IMR-90 (cell line): ENCODE measurements around the gene IFNAR2. TPM values are rescaled to one million over a fixed set of nuclear protein-coding genes. Genes with fewer than 3 reads are reported as not detected.

ENCODE experiments used
- ATAC-seq: fragments of 200-7000 bp; cut with Tn5 transposase; 2 replicates; pipeline ENCODE4 v1.9.1; 2020; ENCODE audit warnings: low read depth, mild to moderate bottlenecking, moderate library complexity
- BruUV-seq: library from RNA; stranded (reverse); fragments of 400-500 nt; replicated peaks from 2 replicates; lab custom pipeline; 2021; lab: Mats Ljungman, UMichigan
- CTCF ChIA-PET: fragments of 300-600 bp; formaldehyde crosslinking; extraction: SDS; loops from one replicate; lab custom pipeline; 2021; ENCODE audit warnings: antibody characterized with exemption; lab: Yijun Ruan, JAX
- POLR2A ChIA-PET: fragments of 300-600 bp; sonication (Branson Sonifier 250); formaldehyde crosslinking; loops from one replicate; lab custom pipeline; 2022; ENCODE audit warnings: antibody characterized with exemption; ENCODE audit not compliant: unreplicated experiment; lab: Charles Lee
- DNase-seq: peaks from one replicate; pipeline ENCODE4 v3.0.0; 2013
- H2AFZ ChIP-seq: replicated peaks from 2 replicates; pipeline ENCODE3; 2013; ENCODE audit warnings: low read length, mild to moderate bottlenecking; ENCODE audit not compliant: poor library complexity
- H2AK5ac ChIP-seq: 2 replicates; pipeline ENCODE4 v1.6.1; 2013; ENCODE audit warnings: low read depth, low read length, inconsistent platforms
- H2AK9ac ChIP-seq: replicated peaks from 2 replicates; pipeline ENCODE3; 2013; ENCODE audit warnings: mild to moderate bottlenecking, low read depth, low read length, moderate library complexity; ENCODE audit not compliant: poor library complexity
- H2BK120ac ChIP-seq: 2 replicates; pipeline ENCODE4 v1.6.1; 2013; ENCODE audit warnings: low read depth, low read length, inconsistent platforms
- H2BK15ac ChIP-seq: 3 replicates; pipeline ENCODE4 v1.6.1; 2013; ENCODE audit warnings: low read depth, low read length, inconsistent platforms
- H2BK20ac ChIP-seq: 2 replicates; pipeline ENCODE4 v1.6.1; 2013; ENCODE audit warnings: low read depth, mild to moderate bottlenecking, inconsistent platforms, low read length, moderate library complexity
- H2BK5ac ChIP-seq: 2 replicates; pipeline ENCODE4 v1.6.1; 2013; ENCODE audit warnings: mild to moderate bottlenecking, low read depth, low read length, inconsistent platforms; ENCODE audit not compliant: poor library complexity, severe bottlenecking
- H3K14ac ChIP-seq: replicated peaks from 2 replicates; pipeline ENCODE4 v1.6.1; 2013; ENCODE audit warnings: low read depth, low read length, inconsistent platforms
- H3K18ac ChIP-seq: 2 replicates; pipeline ENCODE4 v1.6.1; 2013; ENCODE audit warnings: low read depth, low read length, control low read depth
- H3K23ac ChIP-seq: 2 replicates; pipeline ENCODE4 v1.6.1; 2013; ENCODE audit warnings: low read depth, low read length, inconsistent platforms
- H3K27ac ChIP-seq: 2 replicates; pipeline ENCODE4 v1.5.1; 2013; ENCODE audit warnings: mild to moderate bottlenecking, control low read depth, low read length; ENCODE audit not compliant: insufficient read depth
- H3K27me3 ChIP-seq: 2 replicates; pipeline ENCODE4 v1.6.1; 2013; ENCODE audit warnings: low read length; ENCODE audit not compliant: control insufficient read depth, insufficient read depth
- H3K36me3 ChIP-seq: 2 replicates; pipeline ENCODE4 v1.6.1; 2013; ENCODE audit warnings: low read length, mixed read lengths; ENCODE audit not compliant: control insufficient read depth, insufficient read depth
- H3K4ac ChIP-seq: 2 replicates; pipeline ENCODE4 v1.6.1; 2013; ENCODE audit warnings: low read depth, low read length, inconsistent platforms
- H3K4me1 ChIP-seq: 2 replicates; pipeline ENCODE4 v1.6.1; 2013; ENCODE audit warnings: low read length, mixed read lengths; ENCODE audit not compliant: control insufficient read depth, insufficient read depth
- H3K4me2 ChIP-seq: 2 replicates; pipeline ENCODE4 v1.6.1; 2013; ENCODE audit warnings: low read depth, mild to moderate bottlenecking, control low read depth, low read length, moderate library complexity
- H3K4me3 ChIP-seq: 2 replicates; pipeline ENCODE4 v1.5.1; 2013; ENCODE audit warnings: low read depth, mild to moderate bottlenecking, control low read depth, low read length, moderate library complexity; ENCODE audit not compliant: insufficient read depth
- H3K56ac ChIP-seq: 2 replicates; pipeline ENCODE4 v1.6.1; 2013; ENCODE audit warnings: low read length, inconsistent platforms; ENCODE audit not compliant: insufficient read depth; ENCODE audit errors: extremely low read depth
- H3K79me1 ChIP-seq, 2 experiments: 2 replicates each; pipeline ENCODE4 v1.6.1; 2013; ENCODE audit warnings: low read length in 2 of 2, inconsistent platforms in 1 of 2, low read depth in 1 of 2
- H3K9ac ChIP-seq: 2 replicates; pipeline ENCODE4 v1.6.1; 2013; ENCODE audit warnings: low read depth, low read length, control low read depth
- H3K9me1 ChIP-seq: 2 replicates; pipeline ENCODE4 v1.6.1; 2013; ENCODE audit warnings: low read length, inconsistent platforms; ENCODE audit not compliant: insufficient read depth
- H3K9me3 ChIP-seq: 2 replicates; pipeline ENCODE4 v1.6.1; 2013; ENCODE audit warnings: low read length; ENCODE audit not compliant: control insufficient read depth, insufficient read depth
- H4K20me1 ChIP-seq: 2 replicates; pipeline ENCODE4 v1.6.1; 2013; ENCODE audit warnings: low read length, inconsistent platforms; ENCODE audit not compliant: insufficient read depth
- H4K5ac ChIP-seq: 2 replicates; pipeline ENCODE4 v1.6.1; 2013; ENCODE audit warnings: mild to moderate bottlenecking, low read depth, low read length, control low read depth
- H4K8ac ChIP-seq, 2 experiments: 2 replicates each; pipeline ENCODE4 v1.6.1; 2013; ENCODE audit warnings: low read depth in 2 of 2, low read length in 2 of 2, control low read depth in 1 of 2, inconsistent platforms in 1 of 2
- H4K91ac ChIP-seq: 2 replicates; pipeline ENCODE4 v1.6.1; 2013; ENCODE audit warnings: low read depth, low read length, inconsistent platforms; ENCODE audit not compliant: insufficient read depth
- BHLHE40 ChIP-seq: fragments of 150-350 bp; IDR thresholded peaks from 2 replicates; pipeline ENCODE4 v1.6.1; 2016; ENCODE audit warnings: mild to moderate bottlenecking, low read depth, low read length
- NFE2L2 ChIP-seq: fragments of 150-350 bp; IDR thresholded peaks from 2 replicates; pipeline ENCODE4 v1.6.1; 2016; ENCODE audit warnings: low read depth, mild to moderate bottlenecking, low read length
- POLR2A ChIP-seq: IDR thresholded peaks from 2 replicates; pipeline ENCODE4 v1.6.1; 2012; ENCODE audit warnings: mild to moderate bottlenecking, low read depth, low read length
- RAD21 ChIP-seq: IDR thresholded peaks from 2 replicates; pipeline ENCODE4 v1.6.1; 2012; ENCODE audit warnings: low read length, improper control_type of control experiment
- RFX5 ChIP-seq: IDR thresholded peaks from 2 replicates; pipeline ENCODE4 v1.8.0; 2012; ENCODE audit warnings: low read depth, mild to moderate bottlenecking, low read length, moderate library complexity
- WGBS, 2 experiments: methylation state at CpG; one replicate each; pipeline versions ENCODE4 v1.1.5 to v1.1.7; 2013; ENCODE audit warnings: missing lambda C conversion rate in 2 of 2; ENCODE audit not compliant: insufficient read length in 1 of 2; ENCODE audit errors: extremely low coverage in 2 of 2; 5-methylcytosine and 5-hydroxymethylcytosine counted together
- dilution Hi-C: fragments of 300-500 bp; cut with HindIII; formaldehyde crosslinking; loops from one replicate; pipeline ENCODE4 v1.14.3; 2018; ENCODE audit warnings: low sequenced_read_pairs; ENCODE audit not compliant: unreplicated experiment
- in situ Hi-C: fragments of 300-500 bp; cut with MboI; formaldehyde crosslinking; loops from 3 replicates; pipeline ENCODE4 v1.14.3; 2019; ENCODE audit warnings: low sequenced_read_pairs, inconsistent platforms, mixed read lengths
- intact Hi-C: fragments of 100-400 bp; cut with micrococcal nuclease; formaldehyde crosslinking; loops from 2 replicates; pipeline ENCODE4 v1.10.0; 2022
- polyA plus RNA-seq, 3 experiments: library from polyadenylated mRNA; depleted of rRNA; stranded (reverse); fragments of >200 nt; gene quantifications; 2 replicates each; pipeline ENCODE4 v1.2.3, GENCODE V29; 2012; ENCODE audit warnings: low replicate concordance in 1 of 3
- total RNA-seq: library from RNA; depleted of rRNA; stranded (reverse); fragments of >200 nt; gene quantifications from 2 replicates; pipeline ENCODE4 v1.2.3, GENCODE V29; 2012
- TF ChIP-seq, protein P1 (sequence below): fragments of 150-350 bp; IDR thresholded peaks from 2 replicates; pipeline ENCODE4 v1.6.1; 2016; ENCODE audit warnings: low read depth, mild to moderate bottlenecking, low read length, moderate library complexity, borderline replicate concordance
- TF ChIP-seq, protein P2 (sequence below): fragments of 150-350 bp; IDR thresholded peaks from 2 replicates; pipeline ENCODE4 v1.6.1; 2017; ENCODE audit warnings: mild to moderate bottlenecking, antibody characterized with exemption, low read length, low read depth

The IFNAR2 gene
- total and polyA plus RNA-seq, 2 of the 4 experiments (the other 2 are of a cell fraction): 6.3 to 13.9 TPM

DNA sequence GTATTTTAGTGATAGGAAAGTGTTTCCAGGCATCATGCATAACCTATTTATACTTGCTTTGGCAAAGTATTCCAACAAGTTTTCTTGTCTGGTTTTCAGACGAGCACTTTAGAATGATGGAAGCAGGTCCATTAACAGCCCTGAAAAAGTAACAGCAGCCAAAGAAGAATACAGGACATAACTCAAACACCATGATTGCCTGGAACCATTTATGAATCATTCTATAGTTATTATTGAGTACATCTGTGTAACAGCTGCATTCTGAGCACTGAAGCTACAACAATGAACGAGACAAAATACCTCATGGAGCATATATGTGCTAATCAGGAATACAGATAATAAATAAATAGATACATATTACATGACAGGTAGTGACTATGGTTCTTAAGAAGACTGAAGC is 49.0 kb downstream of the IFNAR2 start:
- peaks cover 21% of the 10 kb centered on the region for H3K36me3 ChIP-seq
- no peak overlapping the region for H2BK15ac ChIP-seq
- intact Hi-C loops (no loop called here), in situ Hi-C loops (no loop called here), dilution Hi-C loops (no loop called here)
- no peak overlapping the region for H2BK5ac ChIP-seq
- no peak overlapping the region for H4K91ac ChIP-seq
- no peak overlapping the region for H2BK20ac ChIP-seq
- H2AK5ac ChIP-seq: no peak overlapping the region
- no peak overlapping the region for H4K5ac ChIP-seq
- no peak overlapping the region for H3K4me3 ChIP-seq
- H4K8ac ChIP-seq: no peak overlapping the region
- H3K18ac ChIP-seq: no peak overlapping the region
- no peak overlapping the region for H3K56ac ChIP-seq
- H3K27ac ChIP-seq: no peak overlapping the region
- no peak overlapping the region for H2BK120ac ChIP-seq
- H3K4ac ChIP-seq: no peak overlapping the region
- H3K9ac ChIP-seq: no peak overlapping the region
- no peak overlapping the region for H3K23ac ChIP-seq
- H3K79me1 ChIP-seq: no peaks in the 10 kb centered on the region
- H3K14ac ChIP-seq: no peak overlapping the region
- no TSS peak for BruUV-seq
- H3K4me2 ChIP-seq: no peak overlapping the region
- ChIA-PET POLR2A (interaction anchor here (1.1 kb wide), 1 partner anchor 12 kb away, joined by 4 read pairs; the partner anchor contains the start of gene IL10RB), CTCF (no interaction called here)
- TF ChIP-seq, protein P1, sequence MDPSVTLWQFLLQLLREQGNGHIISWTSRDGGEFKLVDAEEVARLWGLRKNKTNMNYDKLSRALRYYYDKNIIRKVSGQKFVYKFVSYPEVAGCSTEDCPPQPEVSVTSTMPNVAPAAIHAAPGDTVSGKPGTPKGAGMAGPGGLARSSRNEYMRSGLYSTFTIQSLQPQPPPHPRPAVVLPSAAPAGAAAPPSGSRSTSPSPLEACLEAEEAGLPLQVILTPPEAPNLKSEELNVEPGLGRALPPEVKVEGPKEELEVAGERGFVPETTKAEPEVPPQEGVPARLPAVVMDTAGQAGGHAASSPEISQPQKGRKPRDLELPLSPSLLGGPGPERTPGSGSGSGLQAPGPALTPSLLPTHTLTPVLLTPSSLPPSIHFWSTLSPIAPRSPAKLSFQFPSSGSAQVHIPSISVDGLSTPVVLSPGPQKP: no peak
- TF ChIP-seq POLR2A (no peak), BHLHE40 (no peak), RAD21 (no peak), RFX5 (no peak), NFE2L2 (no peak)
- TF ChIP-seq, protein P2, sequence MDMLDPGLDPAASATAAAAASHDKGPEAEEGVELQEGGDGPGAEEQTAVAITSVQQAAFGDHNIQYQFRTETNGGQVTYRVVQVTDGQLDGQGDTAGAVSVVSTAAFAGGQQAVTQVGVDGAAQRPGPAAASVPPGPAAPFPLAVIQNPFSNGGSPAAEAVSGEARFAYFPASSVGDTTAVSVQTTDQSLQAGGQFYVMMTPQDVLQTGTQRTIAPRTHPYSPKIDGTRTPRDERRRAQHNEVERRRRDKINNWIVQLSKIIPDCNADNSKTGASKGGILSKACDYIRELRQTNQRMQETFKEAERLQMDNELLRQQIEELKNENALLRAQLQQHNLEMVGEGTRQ: no peak
- ATAC-seq (no peak), DNase-seq (peak; percentile 44)
- H2AK9ac ChIP-seq: no peak overlapping the region
- WGBS, 2 experiments: no CpG with 5 or more reads among the region's 2 CpGs
- no peak overlapping the region for H2AFZ ChIP-seq
- peaks cover 5% of the 10 kb centered on the region for H3K9me3 ChIP-seq
- H3K4me1 ChIP-seq: no peaks in the 10 kb centered on the region
- no peaks in the 10 kb centered on the region for H4K20me1 ChIP-seq
- no peaks in the 10 kb centered on the region for H3K27me3 ChIP-seq
- peaks cover 3% of the 10 kb centered on the region; the same call in 1 of the 2 replicates for H3K9me1 ChIP-seq
